ENCODE data around the gene MYT1.

The MYT1 gene

DNA sequence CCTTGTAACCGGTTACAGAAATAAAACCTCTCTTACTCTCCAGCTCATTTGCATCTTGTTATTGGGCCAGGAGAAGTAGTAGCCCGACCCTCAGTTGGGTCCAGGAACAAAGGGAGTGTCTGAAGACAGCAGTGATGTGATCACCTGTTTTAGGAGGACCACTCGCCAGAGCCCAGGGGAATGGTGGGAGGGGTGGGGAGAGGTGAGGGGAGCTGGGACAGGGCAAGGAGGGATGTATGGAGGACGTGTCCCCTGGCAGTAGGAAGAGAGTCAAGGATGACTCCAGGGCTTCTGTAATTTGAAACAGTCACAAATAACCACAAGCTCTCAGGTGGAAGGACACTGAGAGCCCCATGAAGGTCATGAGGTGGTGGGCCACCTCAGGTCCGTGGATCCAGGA lies 89.9 kb downstream of the MYT1 start:
- no peak overlapping the region for H3K4me3 ChIP-seq (ENCODE audit: severe bottlenecking)
- H3K27ac ChIP-seq (ENCODE audit: poor library complexity, severe bottlenecking), result no peak overlapping the region
- peaks cover 4% of the 10 kb centered on the region for H3K4me1 ChIP-seq (ENCODE audit: insufficient read depth, poor library complexity, severe bottlenecking)
- H3K27me3 ChIP-seq (ENCODE audit: insufficient read depth, poor library complexity, severe bottlenecking), result peaks cover 22% of the 10 kb centered on the region
- TF ChIP-seq, protein P1, sequence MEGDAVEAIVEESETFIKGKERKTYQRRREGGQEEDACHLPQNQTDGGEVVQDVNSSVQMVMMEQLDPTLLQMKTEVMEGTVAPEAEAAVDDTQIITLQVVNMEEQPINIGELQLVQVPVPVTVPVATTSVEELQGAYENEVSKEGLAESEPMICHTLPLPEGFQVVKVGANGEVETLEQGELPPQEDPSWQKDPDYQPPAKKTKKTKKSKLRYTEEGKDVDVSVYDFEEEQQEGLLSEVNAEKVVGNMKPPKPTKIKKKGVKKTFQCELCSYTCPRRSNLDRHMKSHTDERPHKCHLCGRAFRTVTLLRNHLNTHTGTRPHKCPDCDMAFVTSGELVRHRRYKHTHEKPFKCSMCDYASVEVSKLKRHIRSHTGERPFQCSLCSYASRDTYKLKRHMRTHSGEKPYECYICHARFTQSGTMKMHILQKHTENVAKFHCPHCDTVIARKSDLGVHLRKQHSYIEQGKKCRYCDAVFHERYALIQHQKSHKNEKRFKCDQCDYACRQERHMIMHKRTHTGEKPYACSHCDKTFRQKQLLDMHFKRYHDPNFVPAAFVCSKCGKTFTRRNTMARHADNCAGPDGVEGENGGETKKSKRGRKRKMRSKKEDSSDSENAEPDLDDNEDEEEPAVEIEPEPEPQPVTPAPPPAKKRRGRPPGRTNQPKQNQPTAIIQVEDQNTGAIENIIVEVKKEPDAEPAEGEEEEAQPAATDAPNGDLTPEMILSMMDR (IDR thresholded peaks at IDR 0.05; ENCODE audit: poor library complexity, severe bottlenecking), result no peak
- no peaks in the 10 kb centered on the region for H3K36me3 ChIP-seq (ENCODE audit: low read depth)
- no peak for ATAC-seq (ENCODE audit: low read depth)
- DNase-seq (ENCODE audit: low spot score), result no peak
- H3K9me3 ChIP-seq (ENCODE audit: severe bottlenecking), result no peaks in the 10 kb centered on the region

DNA sequence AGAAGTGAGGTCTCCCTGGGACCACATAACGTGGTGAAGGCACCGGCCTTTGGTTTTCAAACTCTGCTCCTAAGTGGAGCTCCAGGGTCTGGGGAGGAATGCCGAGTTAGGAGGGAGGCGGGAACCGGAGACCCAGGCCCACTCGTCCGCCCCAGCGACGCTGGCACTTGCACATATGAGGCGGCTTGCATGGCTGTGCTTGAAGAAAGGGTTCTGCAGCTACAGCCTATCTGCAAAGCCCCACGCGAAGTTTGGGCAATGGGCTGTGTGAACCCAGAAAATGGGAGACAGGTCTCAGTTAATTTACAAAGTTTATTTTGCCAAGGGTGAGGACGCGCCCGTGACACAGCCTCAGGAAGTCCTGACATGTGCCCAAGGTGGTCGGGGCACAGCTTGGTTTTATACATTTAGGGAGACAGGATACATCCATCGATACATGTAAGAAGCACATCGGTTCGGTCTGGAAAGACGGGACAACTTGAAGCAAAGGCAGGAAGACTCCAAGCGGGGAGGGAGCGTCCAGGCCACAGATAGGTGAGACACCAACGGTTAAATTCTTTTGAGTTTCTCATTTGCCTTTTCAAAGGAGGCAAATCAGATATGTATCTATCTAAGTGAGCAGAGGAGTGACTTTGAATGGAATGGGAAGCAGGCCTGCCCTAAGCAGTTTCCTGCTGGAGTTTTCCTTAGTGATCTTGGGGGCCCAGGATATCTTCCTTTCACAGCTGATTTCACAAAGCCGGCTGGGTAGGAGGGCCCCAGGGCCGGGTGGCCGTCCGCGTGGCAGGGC lies 90.5 kb downstream of the MYT1 start:
- peak overlapping the region; percentile 57 for H3K4me3 ChIP-seq (ENCODE audit: severe bottlenecking)
- H3K27ac ChIP-seq (ENCODE audit: poor library complexity, severe bottlenecking), result peak overlapping the region; percentile 12
- DNase-seq (ENCODE audit: low spot score), result no peak
- no peak; the same call in 2 of the 3 replicates for ATAC-seq (ENCODE audit: low read depth)
- peaks cover 4% of the 10 kb centered on the region for H3K4me1 ChIP-seq (ENCODE audit: insufficient read depth, poor library complexity, severe bottlenecking)
- no peaks in the 10 kb centered on the region for H3K36me3 ChIP-seq (ENCODE audit: low read depth)
- H3K27me3 ChIP-seq (ENCODE audit: insufficient read depth, poor library complexity, severe bottlenecking), result peaks cover 16% of the 10 kb centered on the region
- TF ChIP-seq, protein P1 (IDR thresholded peaks at IDR 0.05; ENCODE audit: poor library complexity, severe bottlenecking), result no peak
- H3K9me3 ChIP-seq (ENCODE audit: severe bottlenecking), result no peaks in the 10 kb centered on the region

DNA sequence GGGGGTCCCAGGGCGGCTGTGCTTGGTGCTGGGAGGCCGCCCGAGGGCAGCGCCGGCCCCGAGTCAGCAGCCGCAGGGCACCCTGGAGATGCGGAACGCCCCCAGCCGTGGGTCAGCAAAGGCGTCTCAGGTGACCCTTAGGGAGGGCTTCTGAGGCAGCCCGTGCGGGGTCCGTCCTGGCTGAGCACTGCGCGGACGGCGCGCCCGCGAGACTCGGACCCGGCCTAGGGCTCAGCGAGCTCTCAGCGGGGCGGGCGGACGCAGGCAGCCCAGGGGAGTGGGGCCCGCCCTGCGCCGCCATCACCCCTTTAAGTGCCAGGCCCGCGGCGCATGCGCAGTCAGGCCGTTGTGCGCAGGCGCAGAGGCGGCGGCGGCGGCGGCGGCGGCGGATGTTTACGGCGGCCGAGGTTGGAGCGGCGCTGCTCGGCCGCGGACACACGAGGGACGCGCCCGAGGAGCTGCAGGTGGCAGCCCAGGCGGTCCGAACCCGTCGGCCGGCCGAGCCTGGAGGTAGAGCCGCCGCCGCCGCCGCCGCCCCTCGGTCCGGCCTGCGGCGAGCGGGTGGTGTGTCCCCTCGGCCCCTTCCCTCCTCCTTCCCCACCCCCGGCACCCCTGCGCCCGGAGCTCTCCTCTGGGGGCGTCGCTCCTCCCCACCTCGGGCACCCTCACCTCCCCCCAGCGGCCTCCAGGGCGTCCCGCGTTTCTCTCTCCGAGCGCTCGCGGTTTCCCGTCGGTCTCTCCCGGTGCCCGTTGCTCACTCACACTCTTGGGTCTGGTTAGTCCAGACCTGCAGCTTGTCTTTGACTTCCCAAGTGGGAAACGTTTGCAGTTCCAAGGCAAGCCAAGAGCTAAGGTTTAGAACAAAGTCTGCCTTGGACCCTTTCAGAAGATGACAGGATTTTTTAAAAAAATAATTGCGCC lies 91.4 kb downstream of the MYT1 start, which contains the start of gene PCMTD2:
TSS of gene PCMTD2 (plus strand) at position 388 of the 921 bp plus-strand sequence. CDS start 4,218 bp downstream, outside the sequence.
- H3K27ac ChIP-seq (ENCODE audit: poor library complexity, severe bottlenecking), result peak within 1 kb of the TSS; percentile 12
- no peaks in the 10 kb centered on the region for H3K9me3 ChIP-seq (ENCODE audit: severe bottlenecking)
- H3K4me1 ChIP-seq (ENCODE audit: insufficient read depth, poor library complexity, severe bottlenecking), result peaks cover 4% of the 10 kb centered on the region
- ATAC-seq (ENCODE audit: low read depth), result peak; percentile 85
- peak within 1 kb of the TSS; percentile 57 for H3K4me3 ChIP-seq (ENCODE audit: severe bottlenecking)
- peaks cover 8% of the 10 kb centered on the region for H3K27me3 ChIP-seq (ENCODE audit: insufficient read depth, poor library complexity, severe bottlenecking)
- no peaks in the 10 kb centered on the region for H3K36me3 ChIP-seq (ENCODE audit: low read depth)
- TF ChIP-seq, protein P1 (IDR thresholded peaks at IDR 0.05; ENCODE audit: poor library complexity, severe bottlenecking), result peak; percentile 24
- DNase-seq (ENCODE audit: low spot score), result peak; percentile 94

DNA sequence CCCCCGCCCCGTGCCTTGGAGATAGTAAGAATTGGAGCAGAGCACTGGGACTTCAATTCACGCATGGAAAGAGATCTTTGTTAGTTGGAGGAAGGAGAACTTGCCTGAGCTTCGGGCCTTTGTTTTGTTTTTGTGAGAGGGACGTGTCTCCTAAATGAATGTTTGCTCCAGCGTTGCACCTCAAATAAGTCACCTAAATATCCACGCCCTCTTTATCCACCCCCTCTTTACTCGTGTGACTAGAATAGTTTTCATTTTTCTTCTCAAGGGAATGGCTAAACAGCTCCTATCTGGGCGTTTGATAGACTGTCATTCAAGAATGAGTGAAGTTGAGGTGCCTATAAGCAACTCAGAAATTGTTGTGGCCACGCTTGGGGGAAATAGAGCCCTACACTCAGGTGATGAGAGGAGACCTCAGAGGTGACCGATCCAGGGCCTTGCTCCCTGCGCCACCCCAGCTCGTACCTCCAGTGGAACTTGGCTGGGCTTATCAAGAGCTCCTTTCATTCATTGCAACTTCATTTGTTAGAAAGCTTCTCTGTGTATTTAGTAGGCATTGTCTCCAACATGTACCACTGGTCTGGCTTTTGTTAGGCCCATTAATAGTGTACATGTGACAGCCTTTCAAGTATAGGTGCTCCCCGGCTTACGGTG lies 92.2 kb downstream of the MYT1 start:
- H3K4me1 ChIP-seq (ENCODE audit: insufficient read depth, poor library complexity, severe bottlenecking), result peaks cover 4% of the 10 kb centered on the region
- H3K27ac ChIP-seq (ENCODE audit: poor library complexity, severe bottlenecking), result peak overlapping the region; percentile 12
- peak overlapping the region; percentile 57 for H3K4me3 ChIP-seq (ENCODE audit: severe bottlenecking)

More for the DNA sequence above, 92.2 kb downstream of the MYT1 start:
- ATAC-seq (ENCODE audit: low read depth) (peak; percentile 1; the same call in 1 of the 3 replicates), DNase-seq (ENCODE audit: low spot score) (no peak)
- Histone ChIP-seq H3K27me3 (ENCODE audit: insufficient read depth, poor library complexity, severe bottlenecking) (peaks cover 2% of the 10 kb centered on the region), H3K36me3 (ENCODE audit: low read depth) (no peaks in the 10 kb centered on the region), H3K9me3 (ENCODE audit: severe bottlenecking) (no peaks in the 10 kb centered on the region)
- TF ChIP-seq, protein P1 (IDR thresholded peaks at IDR 0.05; ENCODE audit: poor library complexity, severe bottlenecking), result no peak

Measured in RWPE2 (cell line).